ENCODE results near the gene MRNIP.

GRCh38 chr5:179841621-179842020 lies 17.0 kb downstream of the MRNIP start:
- TF ChIP-seq CHD2 (IDR thresholded peaks at IDR 0.05; ENCODE audit: low read length, partially characterized antibody): no peak
- no peak for TF ChIP-seq POLR2A (IDR thresholded peaks at IDR 0.05; ENCODE audit: low read length)
- no peak for TF ChIP-seq EP300 (IDR thresholded peaks at IDR 0.05)
- TF ChIP-seq JUNB (IDR thresholded peaks at IDR 0.05): no peak
- no peak for TF ChIP-seq CTCF (IDR thresholded peaks at IDR 0.05)
- no peak for TF ChIP-seq RAD21 (conservative IDR thresholded peaks at IDR 0.05 in 1 of 2, IDR thresholded peaks at IDR 0.05 in 1 of 2)
- no peak for TF ChIP-seq PHF8 (IDR thresholded peaks at IDR 0.05; ENCODE audit: borderline replicate concordance, low read depth)
- TF ChIP-seq BHLHE40 (IDR thresholded peaks at IDR 0.05; ENCODE audit: low read depth, low read length): no peak
- no peak for TF ChIP-seq JUN (IDR thresholded peaks at IDR 0.05)
- no peak for TF ChIP-seq RCOR1 (IDR thresholded peaks at IDR 0.05; ENCODE audit: low read depth, low read length)
- no peak for TF ChIP-seq FOSL2 (IDR thresholded peaks at IDR 0.05)
- no peak for TF ChIP-seq FOSL2 (CRISPR knock-in tag; IDR thresholded peaks at IDR 0.05)
- no peak for TF ChIP-seq SMC3 (IDR thresholded peaks at IDR 0.05)
